Ovary (tissue), 9 donors: ENCODE data around the gene IP6K3. TPM values are rescaled to one million over a fixed set of nuclear protein-coding genes. Genes with fewer than 3 reads are reported as not detected.

Source experiments
- DNase-seq, 5 donors: peaks; one replicate each; pipeline ENCODE4 v3.0.0-alpha.2; 2019 to 2020
- H3K27ac ChIP-seq, 2 donors: fragments of 200-600 bp; one replicate each; pipeline versions ENCODE4 v1.5.1 to v1.8.0; 2019 to 2022
- H3K27me3 ChIP-seq: fragments of 200-600 bp; one replicate; pipeline ENCODE4 v1.8.0; 2022
- H3K36me3 ChIP-seq: fragments of 200-600 bp; sonication (generic); one replicate; pipeline ENCODE4 v1.5.1; 2019
- H3K4me1 ChIP-seq: one replicate; pipeline ENCODE4 v1.8.1; 2013; ENCODE audit warnings: mild to moderate bottlenecking, moderate library complexity; ENCODE audit not compliant: insufficient read depth
- H3K4me3 ChIP-seq: fragments of 200-600 bp; sonication (generic); one replicate; pipeline ENCODE4 v1.5.1; 2017
- H3K9me3 ChIP-seq, 2 donors: fragments of 200-600 bp in 1 of 2; sonication (generic) in 1 of 2; one replicate each; pipeline versions ENCODE4 v1.5.1 to v1.8.1; 2013 to 2019; ENCODE audit warnings: mild to moderate bottlenecking in 1 of 2, moderate library complexity in 1 of 2
- CTCF ChIP-seq, 3 donors: fragments of 450-650 bp in 2 of 3; fragments of 200-600 bp in 1 of 3; IDR thresholded peaks; one replicate each; pipeline versions ENCODE4 v1.5.1 to v1.8.0; 2016 to 2022; ENCODE audit warnings: antibody characterized with exemption in 3 of 3, mild to moderate bottlenecking in 1 of 3
- EP300 ChIP-seq: sonication (generic); formaldehyde crosslinking; IDR thresholded peaks from one replicate; pipeline ENCODE4 v1.6.1; 2017; ENCODE audit warnings: antibody characterized with exemption
- POLR2A ChIP-seq: fragments of 450-650 bp; IDR thresholded peaks from one replicate; pipeline ENCODE4 v1.6.1; 2017; ENCODE audit warnings: antibody characterized with exemption, mild to moderate bottlenecking, moderate library complexity
- WGBS, 3 donors: extraction: QIAGEN DNeasy Blood & Tissue Kit in 1 of 3; methylation state at CpG; one replicate each; pipeline versions ENCODE4 v1.1.5 to v1.1.7; 2013 to 2017; 5-methylcytosine and 5-hydroxymethylcytosine counted together
- intact Hi-C, 4 donors: fragments of 100-400 bp; cut with DNase I; formaldehyde crosslinking; loops; one replicate each; pipeline versions ENCODE4 v1.11.0 to v1.15.1; 2022 to 2023
- polyA plus RNA-seq, 2 donors: library from polyadenylated mRNA; stranded (reverse); fragments of 200-250 nt in 1 of 2; fragments of 350-450 nt in 1 of 2; fragmentation: Illumina TruSeq in 1 of 2; extraction: RNeasy Lipid Tissue Mini Kit (QIAGEN cat#74804) in 1 of 2; gene quantifications; one replicate each; pipeline ENCODE4 v1.2.3, GENCODE V29; 2013 to 2014
- total RNA-seq, 7 donors: library from RNA; depleted of rRNA in 2 of 7; stranded (reverse); fragments of >200 nt in 2 of 7; fragmentation: NEBNext Ultra II Directional in 3 of 7; extraction: Animal tissue kit (Norgen Biotek cat#: 25700) in 3 of 7; gene quantifications; one replicate each; pipeline versions ENCODE4 v1.1.0 to v1.2.4, GENCODE V29; 2016 to 2023
- donor health status: DM: no; HTN: no; CAD: no; lungs with moderate emphysema.
- donor health status: DM: no; HTN: no; CAD: no.
- donor health status: Bipolar disorder and iron deficiency.
- donor health status: DM: yes; HTN: yes; CAD: no.
- donor health status: DM: no; HTN: no; CAD: no.
- donor health status: DM: yes; HTN: yes; CAD: no.

Gene IP6K3
- total and polyA plus RNA-seq, 9 donors, result 0.11 to 1.1 (median 0.30) TPM; not detected in 2

GRCh38 chr6:33784787-33785186, 38.1 kb upstream of the IP6K3 start:
- Histone ChIP-seq H3K9me3 (no peaks in the 10 kb centered on the region), H3K36me3 (no peaks in the 10 kb centered on the region)
- 71 to 79% (median 71%) methylated on average over 13 of the region's 13 CpGs for WGBS, 3 donors

GRCh38 chr6:33783781-33784520, 37.2 kb upstream of the IP6K3 start:
- Histone ChIP-seq H3K27me3 (no peaks in the 10 kb centered on the region), H3K27ac (no peak overlapping the region), H3K9me3 (no peaks in the 10 kb centered on the region), H3K4me3 (no peak overlapping the region), H3K4me1 (peaks cover 19% of the 10 kb centered on the region), H3K36me3 (no peaks in the 10 kb centered on the region)
- TF ChIP-seq CTCF (IDR thresholded peaks at IDR 0.05) (no peak), EP300 (no peak), POLR2A (no peak)
- 83 to 90% (median 88%) methylated on average over 10 of the region's 10 CpGs for WGBS, 3 donors
- DNase-seq, result no peak
- intact Hi-C loops, result no loop called here

More at GRCh38 chr6:33784787-33785186, 38.1 kb upstream of the IP6K3 start:
- TF ChIP-seq POLR2A (no peak), EP300 (no peak), CTCF (IDR thresholded peaks at IDR 0.05) (no peak)
- Histone ChIP-seq H3K27ac (no peak overlapping the region), H3K27me3 (no peaks in the 10 kb centered on the region), H3K4me1 (peaks cover 22% of the 10 kb centered on the region), H3K4me3 (no peak overlapping the region)
- intact Hi-C loops, result loop anchor here in 1 of 4 donors (5.0 kb wide), 1 partner anchor 207 kb away; no protein-coding TSS in a partner anchor
- DNase-seq, result no peak

GRCh38 chr6:33782561-33782960, 35.9 kb upstream of the IP6K3 start:
- Histone ChIP-seq H3K9me3 (no peaks in the 10 kb centered on the region), H3K4me3 (no peak overlapping the region), H3K4me1 (peaks cover 15% of the 10 kb centered on the region), H3K27me3 (no peaks in the 10 kb centered on the region), H3K36me3 (no peaks in the 10 kb centered on the region), H3K27ac (no peak overlapping the region)
- intact Hi-C loops, result no loop called here
- TF ChIP-seq CTCF (IDR thresholded peaks at IDR 0.05), result no peak
- no peak for TF ChIP-seq POLR2A
- TF ChIP-seq EP300, result no peak
- 92 to 95% (median 95%) methylated on average over 5 of the region's 5 CpGs for WGBS, 3 donors
- DNase-seq, result no peak

GRCh38 chr6:33781131-33781975, 34.6 kb upstream of the IP6K3 start:
- Histone ChIP-seq H3K36me3 (no peaks in the 10 kb centered on the region), H3K27ac (no peak overlapping the region), H3K27me3 (no peaks in the 10 kb centered on the region), H3K9me3 (no peaks in the 10 kb centered on the region), H3K4me3 (no peak overlapping the region), H3K4me1 (peaks cover 11% of the 10 kb centered on the region)
- no peak for TF ChIP-seq POLR2A
- TF ChIP-seq EP300, result no peak
- no peak for TF ChIP-seq CTCF (IDR thresholded peaks at IDR 0.05)
- WGBS, 3 donors, result 67 to 71% (median 69%) methylated on average over 16 of the region's 16 CpGs
- intact Hi-C loops, result no loop called here
- no peak for DNase-seq
